GM10266 (cell line): ENCODE results near the gene ZIC2.

Experiments
- DNase-seq: peaks from one replicate; pipeline ENCODE4 v3.0.0; 2012; ENCODE audit errors: extremely low spot score
- CTCF ChIP-seq: IDR thresholded peaks from 2 replicates; pipeline ENCODE4 v1.5.1; 2012; ENCODE audit warnings: mild to moderate bottlenecking, low read depth; ENCODE audit not compliant: control insufficient read depth, insufficient read depth; ENCODE audit errors: missing control alignments

ZIC2 gene

DNA sequence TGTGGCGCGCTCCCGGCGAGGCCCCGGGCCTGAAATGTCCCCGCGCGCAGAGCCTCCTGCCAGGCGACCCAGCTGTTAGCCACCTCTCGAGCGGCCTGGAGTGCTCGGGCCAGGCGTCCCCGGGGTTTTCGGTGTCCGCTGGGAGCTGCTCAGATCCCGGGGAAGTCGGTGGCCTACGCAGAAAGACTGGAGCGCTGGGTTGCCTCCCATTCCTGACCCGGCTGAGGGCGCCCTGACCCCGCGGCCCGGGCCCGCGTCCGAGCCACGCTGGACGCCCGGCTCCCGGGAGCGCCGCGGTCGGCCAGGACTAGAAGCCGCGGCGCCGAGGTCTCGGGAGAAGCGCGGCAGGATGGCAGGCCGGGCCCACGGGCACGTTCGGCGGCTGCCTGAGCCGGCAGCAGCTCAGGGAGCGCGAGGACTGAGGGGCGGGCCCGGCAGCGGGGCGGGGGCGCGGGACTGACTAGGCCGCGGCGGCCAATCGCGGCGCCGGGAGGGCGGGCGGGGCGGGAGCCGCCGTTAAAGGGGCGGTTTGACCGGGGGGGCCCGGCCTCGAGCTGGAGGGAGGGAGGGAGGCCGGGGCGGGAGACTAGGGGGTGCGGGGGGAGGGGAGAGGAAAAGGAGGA is 1.3 kb upstream of the ZIC2 start:
- TF ChIP-seq CTCF = peak; percentile 14
- peak; percentile 91 for DNase-seq

DNA sequence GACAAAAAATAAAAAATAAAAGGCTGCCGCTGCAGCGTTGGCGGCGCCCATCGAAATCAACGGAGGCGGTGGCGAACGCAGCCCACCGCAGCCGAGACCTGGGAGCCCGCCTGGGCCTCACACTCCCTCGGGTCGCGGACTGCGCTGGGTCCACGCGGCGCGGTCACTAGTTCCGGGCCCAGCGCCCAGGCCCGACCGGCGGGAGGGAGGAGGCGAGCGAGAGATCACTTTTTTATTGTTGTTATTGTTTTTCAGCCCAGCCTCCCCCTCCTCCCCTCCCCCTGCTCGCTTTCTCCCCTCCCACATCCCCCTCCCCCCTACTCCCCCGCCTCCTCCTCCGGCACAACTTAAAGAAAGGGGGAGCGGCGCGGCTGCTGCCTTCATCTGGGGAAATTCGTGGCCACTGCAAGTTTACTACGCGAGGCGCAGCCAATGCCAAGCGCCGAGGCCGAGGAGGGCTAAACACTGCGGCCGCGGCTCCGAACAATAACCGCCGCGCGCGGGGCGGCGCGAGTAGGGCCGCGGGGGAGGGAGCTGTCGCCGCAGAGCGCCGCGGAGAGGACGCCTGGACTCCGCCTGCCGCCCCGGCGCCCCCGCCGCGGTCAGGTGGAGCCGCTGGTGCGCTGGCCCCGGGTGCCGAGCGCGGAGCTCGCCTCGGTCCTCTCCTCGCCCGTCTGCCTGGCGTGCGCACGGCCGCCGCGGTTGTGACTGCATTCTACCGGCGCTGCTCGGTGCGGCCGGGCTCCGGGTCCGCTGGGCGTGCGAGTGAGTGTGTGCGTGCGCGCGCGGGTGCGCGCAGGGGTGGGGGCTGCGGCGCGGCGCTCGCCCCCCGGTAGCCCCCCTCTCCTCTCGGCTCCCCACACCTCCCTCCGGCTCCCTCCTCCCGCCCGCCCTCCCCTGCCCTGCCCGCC is 505 bp upstream of the ZIC2 start:
- TF ChIP-seq CTCF = no peak
- peak; percentile 66 for DNase-seq

- TF ChIP-seq CTCF = no peak
- DNase-seq = no peak
Measured at GRCh38 chr13:99982036-99982730, 599 bp downstream of the ZIC2 start.

- no peak for DNase-seq
- no peak for TF ChIP-seq CTCF
Measured at GRCh38 chr13:99982731-99983498, 1.3 kb downstream of the ZIC2 start.

DNA sequence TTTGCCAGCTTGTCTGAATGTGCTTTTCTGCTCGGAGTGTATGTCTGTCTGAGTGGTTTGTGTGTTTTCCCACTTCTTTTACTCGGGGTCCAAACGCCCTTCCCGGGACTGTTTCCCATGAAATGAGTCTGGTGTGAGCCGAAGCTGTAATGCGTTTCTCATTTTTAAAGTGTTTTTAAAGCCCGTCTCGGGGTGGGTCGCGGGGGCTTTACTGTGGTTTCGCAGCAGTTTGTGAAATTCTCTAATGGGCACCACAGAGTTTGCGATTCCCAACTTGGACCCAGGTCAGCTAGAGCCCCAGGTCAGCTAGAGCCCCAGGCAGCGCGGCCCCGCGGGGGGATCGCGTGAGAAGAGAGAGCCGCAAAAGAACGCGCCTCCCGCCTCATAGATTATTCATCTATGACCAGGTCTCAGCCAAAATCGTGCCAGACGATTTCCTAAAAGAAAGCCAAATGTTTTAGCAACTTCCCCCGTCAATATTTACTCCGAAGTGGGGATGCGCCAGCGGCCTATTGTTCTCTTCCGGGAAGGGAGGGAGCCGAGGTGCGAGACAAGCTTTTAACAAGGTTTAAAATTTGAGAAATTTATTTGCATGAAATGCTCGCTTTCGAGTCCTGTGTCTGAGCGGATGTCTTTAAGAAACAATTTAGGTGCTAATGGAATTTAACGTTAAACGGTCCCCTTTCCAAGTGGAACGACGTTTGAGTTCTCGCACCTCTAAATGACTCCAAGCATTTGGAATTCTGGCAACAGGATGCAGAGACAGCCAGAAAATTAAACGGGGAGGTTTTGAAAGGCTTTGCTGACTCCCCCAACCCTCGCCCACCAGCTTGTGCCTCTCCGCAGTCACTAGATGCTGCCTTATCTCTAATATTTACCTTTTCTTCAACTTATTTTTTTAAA is 2.2 kb downstream of the ZIC2 start:
- TF ChIP-seq CTCF = no peak
- DNase-seq = no peak
